Ishikawa (cell line): ENCODE results near the gene ROR1.

Experiments used
- CEBPB ChIP-seq: IDR thresholded peaks from 2 replicates; pipeline ENCODE4 v1.6.1; 2012
- RAD21 ChIP-seq: IDR thresholded peaks from 2 replicates; pipeline ENCODE4 v1.6.1; 2012; ENCODE audit warnings: low read depth
- TAF1 ChIP-seq: IDR thresholded peaks from 2 replicates; pipeline ENCODE4 v1.6.1; 2012; ENCODE audit warnings: low read depth, mild to moderate bottlenecking
- TCF12 ChIP-seq: IDR thresholded peaks from 2 replicates; pipeline ENCODE4 v1.6.1; 2012; ENCODE audit warnings: low read depth
- YY1 ChIP-seq: IDR thresholded peaks from 2 replicates; pipeline ENCODE4 v1.6.1; 2012; ENCODE audit warnings: low read depth
- ZBTB7A ChIP-seq: IDR thresholded peaks from 2 replicates; pipeline ENCODE4 v1.6.1; 2012; ENCODE audit warnings: low read depth
- TF ChIP-seq, protein P1 (sequence below): IDR thresholded peaks from 2 replicates; pipeline ENCODE4 v1.6.1; 2012
- TF ChIP-seq, protein P2 (sequence below): IDR thresholded peaks from 2 replicates; pipeline ENCODE4 v1.6.1; 2012; ENCODE audit warnings: low read depth, mild to moderate bottlenecking

DNA sequence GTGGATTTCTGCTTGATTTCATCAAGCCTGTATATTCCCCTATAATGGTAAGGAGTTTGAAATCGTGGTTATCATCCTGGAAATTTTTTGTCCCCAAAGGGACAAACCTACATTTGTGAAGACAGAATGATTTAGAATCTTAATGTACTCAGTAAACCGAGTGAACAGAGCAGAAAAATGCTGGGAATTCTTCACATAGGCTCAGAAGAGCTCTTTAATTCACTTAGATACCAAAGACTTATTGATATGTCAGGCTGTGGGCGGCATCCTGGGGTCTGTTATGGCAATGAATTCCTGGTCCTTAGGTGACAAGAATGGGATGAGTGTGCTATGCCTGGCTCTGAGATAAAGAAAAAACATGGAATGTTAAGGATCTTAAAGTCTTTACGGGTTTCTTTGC, 74.9 kb downstream of the ROR1 start:
- TF ChIP-seq RAD21 (no peak), ZBTB7A (no peak), TCF12 (no peak), TAF1 (no peak), CEBPB (no peak), YY1 (no peak)
- TF ChIP-seq, protein P1, sequence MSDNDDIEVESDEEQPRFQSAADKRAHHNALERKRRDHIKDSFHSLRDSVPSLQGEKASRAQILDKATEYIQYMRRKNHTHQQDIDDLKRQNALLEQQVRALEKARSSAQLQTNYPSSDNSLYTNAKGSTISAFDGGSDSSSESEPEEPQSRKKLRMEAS: no peak
- TF ChIP-seq, protein P2, sequence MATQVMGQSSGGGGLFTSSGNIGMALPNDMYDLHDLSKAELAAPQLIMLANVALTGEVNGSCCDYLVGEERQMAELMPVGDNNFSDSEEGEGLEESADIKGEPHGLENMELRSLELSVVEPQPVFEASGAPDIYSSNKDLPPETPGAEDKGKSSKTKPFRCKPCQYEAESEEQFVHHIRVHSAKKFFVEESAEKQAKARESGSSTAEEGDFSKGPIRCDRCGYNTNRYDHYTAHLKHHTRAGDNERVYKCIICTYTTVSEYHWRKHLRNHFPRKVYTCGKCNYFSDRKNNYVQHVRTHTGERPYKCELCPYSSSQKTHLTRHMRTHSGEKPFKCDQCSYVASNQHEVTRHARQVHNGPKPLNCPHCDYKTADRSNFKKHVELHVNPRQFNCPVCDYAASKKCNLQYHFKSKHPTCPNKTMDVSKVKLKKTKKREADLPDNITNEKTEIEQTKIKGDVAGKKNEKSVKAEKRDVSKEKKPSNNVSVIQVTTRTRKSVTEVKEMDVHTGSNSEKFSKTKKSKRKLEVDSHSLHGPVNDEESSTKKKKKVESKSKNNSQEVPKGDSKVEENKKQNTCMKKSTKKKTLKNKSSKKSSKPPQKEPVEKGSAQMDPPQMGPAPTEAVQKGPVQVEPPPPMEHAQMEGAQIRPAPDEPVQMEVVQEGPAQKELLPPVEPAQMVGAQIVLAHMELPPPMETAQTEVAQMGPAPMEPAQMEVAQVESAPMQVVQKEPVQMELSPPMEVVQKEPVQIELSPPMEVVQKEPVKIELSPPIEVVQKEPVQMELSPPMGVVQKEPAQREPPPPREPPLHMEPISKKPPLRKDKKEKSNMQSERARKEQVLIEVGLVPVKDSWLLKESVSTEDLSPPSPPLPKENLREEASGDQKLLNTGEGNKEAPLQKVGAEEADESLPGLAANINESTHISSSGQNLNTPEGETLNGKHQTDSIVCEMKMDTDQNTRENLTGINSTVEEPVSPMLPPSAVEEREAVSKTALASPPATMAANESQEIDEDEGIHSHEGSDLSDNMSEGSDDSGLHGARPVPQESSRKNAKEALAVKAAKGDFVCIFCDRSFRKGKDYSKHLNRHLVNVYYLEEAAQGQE: no peak
